H1 (cell line): ENCODE data around the gene REM2. TPM values are rescaled to one million over a fixed set of nuclear protein-coding genes. Genes with fewer than 3 reads are reported as not detected.

Experiments used
- CTCF ChIA-PET: fragments of 300-600 bp; sonication (Branson Sonifier 250); formaldehyde crosslinking; loops from one replicate; lab custom pipeline; 2021; ENCODE audit not compliant: partially characterized antibody; lab: Charles Lee
- POLR2A ChIA-PET: fragments of 300-600 bp; sonication (Branson Sonifier 250); formaldehyde crosslinking; loops from one replicate; lab custom pipeline; 2021; ENCODE audit warnings: inconsistent platforms; ENCODE audit not compliant: partially characterized antibody; lab: Charles Lee
- DNase-seq, 2 experiments: peaks; one replicate each; pipeline versions ENCODE4 v3.0.0 to v3.0.0-alpha.2; 2010 to 2022; ENCODE audit warnings: low spot score in 2 of 2, low read depth in 1 of 2, mixed read lengths in 1 of 2
- FAIRE-seq: peaks from 2 replicates; lab custom pipeline; 2011; peaks lifted over from hg19 to GRCh38; lab: Jason Lieb, UNC
- H2AFZ ChIP-seq: 2 replicates; pipeline ENCODE4 v1.8.1; 2012; ENCODE audit warnings: low read length, inconsistent platforms
- H2AK5ac ChIP-seq: 2 replicates; pipeline ENCODE4 v1.6.1; 2013; ENCODE audit warnings: low read depth, low read length
- H2BK120ac ChIP-seq: replicated peaks from 2 replicates; pipeline ENCODE3; 2013; ENCODE audit warnings: low read depth, low read length, inconsistent platforms
- H2BK12ac ChIP-seq: 2 replicates; pipeline ENCODE4 v1.6.1; 2013; ENCODE audit warnings: low read depth, low read length
- H2BK15ac ChIP-seq: 2 replicates; pipeline ENCODE4 v1.6.1; 2013; ENCODE audit warnings: low read length
- H2BK20ac ChIP-seq: 2 replicates; pipeline ENCODE4 v1.6.1; 2013; ENCODE audit warnings: low read length
- H2BK5ac ChIP-seq: 2 replicates; pipeline ENCODE4 v1.6.1; 2013; ENCODE audit warnings: low read depth, low read length
- H3K14ac ChIP-seq: 2 replicates; pipeline ENCODE4 v1.6.1; 2013; ENCODE audit warnings: inconsistent platforms; ENCODE audit not compliant: insufficient read length
- H3K18ac ChIP-seq: 2 replicates; pipeline ENCODE4 v1.6.1; 2013; ENCODE audit warnings: low read length; ENCODE audit errors: extremely low read depth
- H3K23ac ChIP-seq: 2 replicates; pipeline ENCODE4 v1.6.1; 2013; ENCODE audit warnings: inconsistent platforms; ENCODE audit not compliant: insufficient read length
- H3K23me2 ChIP-seq: 2 replicates; pipeline ENCODE4 v1.6.1; 2013; ENCODE audit warnings: low read depth, low read length
- H3K27ac ChIP-seq: 2 replicates; pipeline ENCODE4 v1.6.1; 2011; ENCODE audit warnings: low read depth, low read length, inconsistent platforms
- H3K27me3 ChIP-seq, 4 experiments: replicated peaks in 1 of 4; 1 replicate in 1 of 4; 2 replicates in 3 of 4; pipeline versions ENCODE4 v1.6.1 to v1.8.1; 2011 to 2013; ENCODE audit warnings: low read length in 3 of 4, mild to moderate bottlenecking in 3 of 4, inconsistent platforms in 2 of 4, mixed read lengths in 2 of 4, moderate library complexity in 1 of 4; ENCODE audit not compliant: control insufficient read depth in 3 of 4, insufficient read depth in 3 of 4; ENCODE audit errors: extremely low read depth in 1 of 4
- H3K36me3 ChIP-seq, 4 experiments: 2 replicates each; pipeline versions ENCODE4 v1.6.1 to v1.8.1; 2011 to 2013; ENCODE audit warnings: mild to moderate bottlenecking in 4 of 4, low read length in 3 of 4, moderate library complexity in 2 of 4, control low read depth in 1 of 4, inconsistent platforms in 1 of 4; ENCODE audit not compliant: insufficient read depth in 4 of 4, control insufficient read depth in 2 of 4
- H3K4ac ChIP-seq: replicated peaks from 2 replicates; pipeline ENCODE3; 2013; ENCODE audit warnings: low read length, low read depth, mixed read lengths, inconsistent platforms; ENCODE audit not compliant: insufficient read length
- H3K4me1 ChIP-seq, 4 experiments: replicated peaks in 1 of 4; 1 replicate in 1 of 4; 2 replicates in 3 of 4; pipeline versions ENCODE4 v1.6.1 to v1.8.1; 2011 to 2013; ENCODE audit warnings: low read length in 3 of 4, inconsistent platforms in 2 of 4, mixed read lengths in 1 of 4; ENCODE audit not compliant: insufficient read depth in 4 of 4, control insufficient read depth in 3 of 4
- H3K4me2 ChIP-seq, 2 experiments: 2 replicates each; pipeline versions ENCODE4 v1.6.1 to v1.8.1; 2011 to 2013; ENCODE audit warnings: low read depth in 2 of 2, low read length in 2 of 2, control low read depth in 1 of 2, inconsistent platforms in 1 of 2, mild to moderate bottlenecking in 1 of 2; ENCODE audit not compliant: insufficient read depth in 1 of 2
- H3K4me3 ChIP-seq, 4 experiments: fragments of 200-600, 300-600 bp in 1 of 4; sonication (generic), shearing (Covaris generic), sonication (Bioruptor Twin) in 1 of 4; 2 replicates each; pipeline versions ENCODE4 v1.5.1 to v1.8.1; 2011 to 2016; ENCODE audit warnings: low read length in 4 of 4, low read depth in 3 of 4, control low read depth in 2 of 4, inconsistent platforms in 2 of 4, mild to moderate bottlenecking in 2 of 4, mixed read lengths in 1 of 4, moderate library complexity in 1 of 4; ENCODE audit not compliant: insufficient read depth in 2 of 4; ENCODE audit errors: extremely low read depth in 1 of 4
- H3K56ac ChIP-seq: replicated peaks from 2 replicates; pipeline ENCODE3; 2013; ENCODE audit warnings: low read depth, mild to moderate bottlenecking, mixed read lengths, low read length, inconsistent platforms; ENCODE audit not compliant: insufficient read length
- H3K79me1 ChIP-seq: 2 replicates; pipeline ENCODE4 v1.6.1; 2013; ENCODE audit warnings: low read depth, low read length, control low read depth
- H3K79me2 ChIP-seq, 2 experiments: 2 replicates each; pipeline versions ENCODE4 v1.6.1 to v1.8.1; 2012 to 2013; ENCODE audit warnings: low read length in 2 of 2, mild to moderate bottlenecking in 2 of 2, inconsistent platforms in 1 of 2; ENCODE audit not compliant: insufficient read depth in 2 of 2, control insufficient read depth in 1 of 2
- H3K9ac ChIP-seq, 4 experiments: replicated peaks in 1 of 4; 1 replicate in 1 of 4; 2 replicates in 3 of 4; pipeline versions ENCODE4 v1.6.1 to v1.8.1; 2011 to 2013; ENCODE audit warnings: low read depth in 3 of 4, low read length in 3 of 4, control low read depth in 2 of 4, mild to moderate bottlenecking in 2 of 4, moderate library complexity in 2 of 4, inconsistent platforms in 1 of 4; ENCODE audit errors: extremely low read depth in 1 of 4
- H3K9me3 ChIP-seq, 2 experiments: 2 replicates each; pipeline versions ENCODE4 v1.6.1 to v1.8.1; 2012 to 2013; ENCODE audit warnings: mild to moderate bottlenecking in 2 of 2, moderate library complexity in 2 of 2, control low read depth in 1 of 2, inconsistent platforms in 1 of 2, low read depth in 1 of 2, low read length in 1 of 2, mixed read lengths in 1 of 2; ENCODE audit not compliant: insufficient read depth in 2 of 2
- H4K20me1 ChIP-seq, 2 experiments: replicated peaks in 1 of 2; 2 replicates each; pipeline versions ENCODE3 to v1.8.1; 2011 to 2013; ENCODE audit warnings: inconsistent platforms in 2 of 2, low read length in 2 of 2, mild to moderate bottlenecking in 1 of 2; ENCODE audit not compliant: insufficient read depth in 2 of 2, control insufficient read depth in 1 of 2
- H4K5ac ChIP-seq: 2 replicates; pipeline ENCODE4 v1.6.1; 2013; ENCODE audit warnings: low read length, low read depth, mixed read lengths, inconsistent platforms; ENCODE audit not compliant: insufficient read length
- H4K8ac ChIP-seq: 2 replicates; pipeline ENCODE4 v1.8.0; 2013; ENCODE audit warnings: mild to moderate bottlenecking, moderate library complexity, low read length, inconsistent platforms; ENCODE audit not compliant: insufficient read depth; ENCODE audit errors: extremely low read depth
- H4K91ac ChIP-seq: replicated peaks from 2 replicates; pipeline ENCODE3; 2013; ENCODE audit warnings: low read length, mixed read lengths, inconsistent platforms; ENCODE audit not compliant: insufficient read length
- ATF2 ChIP-seq: IDR thresholded peaks from 2 replicates; pipeline ENCODE4 v1.6.1; 2012; ENCODE audit warnings: low read length, inconsistent platforms
- BRCA1 ChIP-seq: IDR thresholded peaks from 2 replicates; pipeline ENCODE4 v1.6.1; 2012; ENCODE audit warnings: low read depth, low read length, improper control_type of control experiment
- CBX8 ChIP-seq: fragments of 300-800, 300-1000 bp; sonication (generic); IDR thresholded peaks from 2 replicates; pipeline ENCODE4 v1.7.1; 2016; ENCODE audit warnings: low read depth, low read length, borderline replicate concordance
- CEBPB ChIP-seq: IDR thresholded peaks from 2 replicates; pipeline ENCODE4 v1.6.1; 2012; ENCODE audit warnings: low read depth, low read length
- EGR1 ChIP-seq: IDR thresholded peaks from 2 replicates; pipeline ENCODE4 v1.6.1; 2011; ENCODE audit warnings: low read depth, low read length, borderline replicate concordance
- EP300 ChIP-seq, 2 experiments: IDR thresholded peaks; 1 replicate in 1 of 2; 2 replicates in 1 of 2; pipeline ENCODE4 v1.6.1; 2011 to 2012; ENCODE audit warnings: low read depth in 2 of 2, low read length in 2 of 2, mild to moderate bottlenecking in 2 of 2, borderline replicate concordance in 1 of 2, inconsistent platforms in 1 of 2, moderate library complexity in 1 of 2
- EZH2 ChIP-seq: fragments of 200-600 bp; sonication (generic); IDR thresholded peaks from 2 replicates; pipeline ENCODE4 v1.7.1; 2012; ENCODE audit warnings: low read depth, mild to moderate bottlenecking, moderate library complexity, low read length, inconsistent platforms; ENCODE audit not compliant: severe bottlenecking
- FOSL1 ChIP-seq: IDR thresholded peaks from 2 replicates; pipeline ENCODE4 v1.6.1; 2011; ENCODE audit warnings: mild to moderate bottlenecking, low read depth, low read length, moderate library complexity; ENCODE audit not compliant: insufficient read depth
- NRF1 ChIP-seq: IDR thresholded peaks from 2 replicates; pipeline ENCODE4 v1.6.1; 2011; ENCODE audit warnings: mild to moderate bottlenecking, low read depth, low read length, improper control_type of control experiment
- SAP30 ChIP-seq: fragments of 300-600 bp; sonication (generic); IDR thresholded peaks from 2 replicates; pipeline ENCODE4 v1.7.1; 2012; ENCODE audit warnings: low read length, moderate library complexity, mild to moderate bottlenecking, inconsistent platforms; ENCODE audit not compliant: insufficient read depth, insufficient replicate concordance
- SIN3A ChIP-seq, 2 experiments: IDR thresholded peaks in 1 of 2; conservative IDR thresholded peaks in 1 of 2; 2 replicates each; pipeline ENCODE4 v1.6.1; 2011 to 2012; ENCODE audit warnings: low read length in 2 of 2, improper control_type of control experiment in 1 of 2, low read depth in 1 of 2, mild to moderate bottlenecking in 1 of 2
- WGBS, 2 experiments: shearing (Covaris generic) in 1 of 2; methylation state at CpG; one replicate each; pipeline versions ENCODE4 v1.1.6 to v1.1.7; 2013 to 2015; ENCODE audit warnings: low lambda C conversion rate in 2 of 2, mixed read lengths in 2 of 2, inconsistent platforms in 1 of 2, low coverage in 1 of 2, missing lambda C conversion rate in 1 of 2; ENCODE audit not compliant: insufficient replicate concordance in 2 of 2, insufficient coverage in 1 of 2, insufficient read length in 1 of 2; ENCODE audit errors: extremely low coverage in 1 of 2, missing lambda C conversion rate in 1 of 2; 5-methylcytosine and 5-hydroxymethylcytosine counted together
- polyA plus RNA-seq, 7 experiments: library from polyadenylated mRNA; depleted of rRNA in 3 of 7; stranded (reverse) in 5 of 7; unstranded in 2 of 7; fragments of >200 nt in 5 of 7; fragments of 200-250 nt in 2 of 7; gene quantifications; 1 replicate in 5 of 7; 2 replicates in 1 of 7; 4 replicates in 1 of 7; pipeline versions ENCODE4 v1.2.1 to v1.2.3, GENCODE V29; 2011 to 2013; ENCODE audit warnings: missing spikeins in 2 of 7, mixed read lengths in 2 of 7
- total RNA-seq: library from RNA; stranded (reverse); fragmentation: NEBNext Ultra II Directional; extraction: Animal tissue kit (Norgen Biotek cat#: 25700); gene quantifications from 2 replicates; pipeline ENCODE4 v1.2.1, GENCODE V29; 2021

REM2 gene
- total and polyA plus RNA-seq, 2 of the 8 experiments (the other 6 are each of a cell fraction or from before 2014, with no cell fraction given) = 1.00 to 1.1 TPM

GRCh38 chr14:22926316-22926715 lies 43.3 kb downstream of the REM2 start:
- no peak overlapping the region for H3K4me2 ChIP-seq
- H3K23me2 ChIP-seq = peaks cover 9% of the 10 kb centered on the region
- 91% methylated on average over 4 of the region's 4 CpGs; no CpG with 5 or more reads in 1 of the 2 experiments for WGBS, 2 experiments
- H3K27me3 ChIP-seq = no peaks in the 10 kb centered on the region
- no peak overlapping the region for H2BK120ac ChIP-seq
- H3K79me1 ChIP-seq = peaks cover 5% of the 10 kb centered on the region; the same call in 1 of the 2 replicates
- peaks cover 30 to 56% (median 46%) of the 10 kb centered on the region in 4 experiments for H3K36me3 ChIP-seq
- H3K4me3 ChIP-seq = no peak overlapping the region
- no peak overlapping the region for H2BK5ac ChIP-seq
- H3K9me3 ChIP-seq = no peaks in the 10 kb centered on the region
- no peak overlapping the region for H2BK20ac ChIP-seq
- peaks cover 0 to 2% of the 10 kb centered on the region in 2 experiments for H4K20me1 ChIP-seq
- H3K27ac ChIP-seq = no peak overlapping the region
- CTCF ChIA-PET = interaction anchor here (0.7 to 1.9 kb wide), 4 partner anchors 26 to 143 kb away, joined by 3 to 5 read pairs (median 4); no protein-coding TSS in a partner anchor
- H3K56ac ChIP-seq = no peak overlapping the region
- no peak overlapping the region for H2AK5ac ChIP-seq
- no peak overlapping the region for H2AFZ ChIP-seq
- H3K23ac ChIP-seq = no peak overlapping the region
- no peak overlapping the region for H3K18ac ChIP-seq
- no peak for DNase-seq
- H3K4ac ChIP-seq = no peak overlapping the region
- no peak for FAIRE-seq
- H4K91ac ChIP-seq = no peak overlapping the region
- no peak overlapping the region for H3K9ac ChIP-seq
- 0 out of 2 replicates have a peak overlapping the region, but pooled peaks have one; percentile 10 for H2BK15ac ChIP-seq
- no peak overlapping the region for H4K8ac ChIP-seq
- H2BK12ac ChIP-seq = no peak overlapping the region
- POLR2A ChIA-PET = interaction anchor here (0.9 to 4.6 kb wide), 2 partner anchors 7 to 57 kb away, joined by 3 to 67 read pairs; partner anchors contain the start of gene RBM23
- peaks cover 5 to 21% of the 10 kb centered on the region in 2 experiments for H3K79me2 ChIP-seq
- H3K14ac ChIP-seq = no peak overlapping the region
- no peak overlapping the region for H4K5ac ChIP-seq
- peaks cover 0 to 3% (median 1%) of the 10 kb centered on the region in 4 experiments; a peak in 3 of 7 replicates for H3K4me1 ChIP-seq
- TF ChIP-seq SIN3A (conservative IDR thresholded peaks at IDR 0.05 in 1 of 2, IDR thresholded peaks at IDR 0.05 in 1 of 2; ENCODE audit: low read depth in 1 of 2, low read length in 2 of 2) = no peak
- no peak for TF ChIP-seq EP300 (IDR thresholded peaks at IDR 0.05; ENCODE audit: borderline replicate concordance in 1 of 2, low read depth in 2 of 2, low read length in 2 of 2)
- TF ChIP-seq CEBPB = no peak
- TF ChIP-seq SAP30 = no peak
- TF ChIP-seq NRF1 = no peak
- no peak for TF ChIP-seq CBX8
- TF ChIP-seq EZH2 = no peak
- TF ChIP-seq ATF2 = no peak
- no peak for TF ChIP-seq BRCA1
- no peak for TF ChIP-seq EGR1
- TF ChIP-seq FOSL1 = no peak
